Fibroblast of the aortic adventitia (primary cell): ENCODE results near the gene NUP58. TPM values are rescaled to one million over a fixed set of nuclear protein-coding genes. Genes with fewer than 3 reads are reported as not detected.

ENCODE experiments used
- DNase-seq: peaks from one replicate; pipeline ENCODE4 v3.0.0-alpha.2; 2010; ENCODE audit warnings: low read depth
- H3K4me3 ChIP-seq: 2 replicates; pipeline ENCODE4 v1.5.1; 2011; ENCODE audit warnings: low read depth, mild to moderate bottlenecking, control low read depth, low read length, moderate library complexity
- total RNA-seq: library from RNA; depleted of rRNA; stranded (reverse); fragments of >200 nt; gene quantifications from 2 replicates; pipeline ENCODE4 v1.2.3, GENCODE V29; 2012; ENCODE audit warnings: low replicate concordance
- TF ChIP-seq, protein P1 (sequence below): IDR thresholded peaks from 2 replicates; pipeline ENCODE4 v1.5.1; 2011; ENCODE audit warnings: mild to moderate bottlenecking, low read length, control low read depth, inconsistent platforms; ENCODE audit not compliant: insufficient read depth

Gene NUP58
- total RNA-seq, 1 donor, result 57.3 TPM

DNA sequence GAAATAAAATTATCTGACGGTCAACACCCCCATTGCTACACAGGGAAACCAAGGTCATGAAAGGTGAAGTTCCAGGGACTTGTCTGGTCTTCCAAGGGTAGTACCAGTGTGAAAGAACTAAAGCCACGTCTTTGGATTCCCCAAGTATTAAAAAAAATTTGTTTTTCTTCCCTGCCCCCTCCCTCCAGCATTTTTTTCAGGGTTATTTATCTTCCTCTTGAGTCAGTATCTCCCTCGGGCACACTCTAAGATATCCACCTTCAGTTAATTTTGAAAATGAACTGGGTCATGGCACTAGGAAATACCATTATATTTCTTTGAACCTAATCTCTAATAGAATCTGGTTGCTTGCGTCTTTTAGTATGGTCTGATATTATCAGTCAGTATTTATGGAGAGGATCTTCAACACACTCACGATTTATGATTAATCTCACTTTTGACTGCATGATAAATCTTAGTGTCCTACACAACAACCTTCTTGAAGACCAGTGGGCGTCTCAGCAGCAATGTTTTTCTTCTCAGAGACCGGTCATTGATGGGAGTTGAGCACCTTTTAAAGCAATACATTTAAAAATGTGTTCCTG, 79.4 kb downstream of the NUP58 start:
- TF ChIP-seq, protein P1, sequence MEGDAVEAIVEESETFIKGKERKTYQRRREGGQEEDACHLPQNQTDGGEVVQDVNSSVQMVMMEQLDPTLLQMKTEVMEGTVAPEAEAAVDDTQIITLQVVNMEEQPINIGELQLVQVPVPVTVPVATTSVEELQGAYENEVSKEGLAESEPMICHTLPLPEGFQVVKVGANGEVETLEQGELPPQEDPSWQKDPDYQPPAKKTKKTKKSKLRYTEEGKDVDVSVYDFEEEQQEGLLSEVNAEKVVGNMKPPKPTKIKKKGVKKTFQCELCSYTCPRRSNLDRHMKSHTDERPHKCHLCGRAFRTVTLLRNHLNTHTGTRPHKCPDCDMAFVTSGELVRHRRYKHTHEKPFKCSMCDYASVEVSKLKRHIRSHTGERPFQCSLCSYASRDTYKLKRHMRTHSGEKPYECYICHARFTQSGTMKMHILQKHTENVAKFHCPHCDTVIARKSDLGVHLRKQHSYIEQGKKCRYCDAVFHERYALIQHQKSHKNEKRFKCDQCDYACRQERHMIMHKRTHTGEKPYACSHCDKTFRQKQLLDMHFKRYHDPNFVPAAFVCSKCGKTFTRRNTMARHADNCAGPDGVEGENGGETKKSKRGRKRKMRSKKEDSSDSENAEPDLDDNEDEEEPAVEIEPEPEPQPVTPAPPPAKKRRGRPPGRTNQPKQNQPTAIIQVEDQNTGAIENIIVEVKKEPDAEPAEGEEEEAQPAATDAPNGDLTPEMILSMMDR, result no peak
- no peak overlapping the region for H3K4me3 ChIP-seq
- no peak for DNase-seq

DNA sequence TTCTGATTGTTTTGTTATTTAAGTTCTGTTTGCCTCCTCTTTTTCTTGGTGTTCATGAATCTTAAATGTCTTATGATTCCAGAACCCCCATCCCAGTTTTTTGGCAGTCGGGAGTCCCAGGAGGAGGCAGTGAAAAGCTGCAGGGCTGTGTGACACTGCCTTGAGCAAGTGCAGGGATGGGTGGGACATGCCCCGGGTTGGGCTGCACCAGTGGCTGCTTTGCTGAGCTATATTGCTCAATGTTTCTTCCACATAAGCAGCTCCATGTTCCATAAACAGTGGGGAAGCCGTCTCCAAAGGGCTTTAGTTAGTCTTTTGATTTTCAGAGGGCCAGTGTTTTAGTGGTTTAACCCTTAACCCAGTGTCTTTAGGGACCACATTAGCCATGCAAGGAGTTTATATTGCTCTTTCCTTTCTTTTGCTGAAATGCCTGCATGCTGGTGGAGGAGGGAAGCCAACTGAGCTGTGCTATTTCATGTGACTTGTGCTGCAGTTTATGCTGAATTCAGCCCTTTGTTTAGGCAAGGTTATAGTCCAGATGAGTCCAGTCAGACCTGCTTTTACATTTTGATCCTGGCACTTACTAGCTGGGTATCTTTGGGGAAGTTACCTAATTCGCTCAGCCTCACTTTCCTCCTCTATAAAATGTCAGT, 83.5 kb downstream of the NUP58 start:
- TF ChIP-seq, protein P1, result no peak
- DNase-seq, result no peak
- no peak overlapping the region for H3K4me3 ChIP-seq

DNA sequence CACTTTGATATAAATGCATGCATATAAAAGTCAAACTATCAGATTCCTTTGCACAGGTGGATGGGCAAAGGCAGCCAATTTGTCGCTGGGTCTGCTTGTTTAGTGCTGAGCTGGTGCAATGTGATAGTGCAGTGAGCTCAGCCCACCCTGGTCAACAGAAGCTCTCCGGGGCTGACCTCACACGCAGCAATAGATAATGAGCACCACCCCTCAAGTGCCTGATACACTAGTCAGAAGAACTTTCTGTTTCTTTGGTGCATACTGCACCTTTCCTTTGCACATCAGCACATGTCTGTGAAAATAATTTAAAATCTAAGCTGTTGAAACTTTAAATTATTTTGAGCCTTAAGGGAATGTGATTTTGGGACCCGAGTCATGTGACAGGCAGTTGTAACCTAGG, 90.5 kb downstream of the NUP58 start:
- TF ChIP-seq, protein P1, result no peak
- DNase-seq, result no peak
- no peak overlapping the region for H3K4me3 ChIP-seq

Other genes with a start within 250 kb of the NUP58 start
- gene PABPC3, start 205.5 kb upstream of the NUP58 start, total RNA-seq, result 0.08 and 0.09 TPM in 2 replicates
- not detected in 2 replicates for gene AMER2, start 129.3 kb upstream of the NUP58 start, total RNA-seq
- 12.2 and 29.9 TPM in 2 replicates for gene MTMR6, start 14.1 kb upstream of the NUP58 start, total RNA-seq
- gene ATP8A2, start 70.3 kb downstream of the NUP58 start, total RNA-seq, result under 0.01 TPM in 1 of 2 replicates, not detected in the other